Measurements from ENCODE around the gene HAPSTR1. TPM values are rescaled to one million over a fixed set of nuclear protein-coding genes. Genes with fewer than 3 reads are reported as not detected.

HAPSTR1 gene
- total and polyA plus RNA-seq, 2 donors (not counting 3 experiments of a cell fraction or from before 2014, with no cell fraction given), result 15.7 to 63.7 TPM

DNA sequence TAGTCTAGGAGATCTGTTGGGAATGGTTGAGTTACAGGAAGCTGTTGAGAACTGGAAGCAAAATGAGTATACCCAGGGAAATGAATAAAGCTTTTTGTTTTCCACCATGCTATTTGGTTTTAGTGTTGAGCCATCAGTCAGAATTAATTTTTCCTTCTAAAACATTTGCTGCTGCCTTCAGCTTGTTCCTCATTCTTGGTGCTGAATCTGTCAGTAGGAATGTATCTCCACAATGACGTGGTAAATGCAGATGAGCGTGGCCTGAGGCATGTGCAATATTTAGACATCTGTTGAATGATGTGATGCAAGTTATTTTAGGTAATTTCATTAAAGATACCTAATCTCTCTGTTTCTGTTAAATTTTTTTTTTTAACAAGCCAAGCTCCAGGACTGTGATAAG, 10.9 kb downstream of the HAPSTR1 start:
- Histone ChIP-seq H3K79me2 (ENCODE audit: control insufficient read depth, insufficient read depth, low read length) (peaks cover 100% of the 10 kb centered on the region), H3K9ac (replicated peaks; ENCODE audit: extremely low read depth, insufficient read depth, low read length) (no peak overlapping the region), H3K9me1 (replicated peaks; ENCODE audit: control insufficient read depth, extremely low read depth, insufficient read depth, low read length) (no peaks in the 10 kb centered on the region), H3K4me1 (ENCODE audit: control insufficient read depth, extremely low read depth, insufficient read depth, low read length) (peaks cover 10% of the 10 kb centered on the region), H4K20me1 (replicated peaks; ENCODE audit: control insufficient read depth, extremely low read depth, insufficient read depth, low read length) (peaks cover 49% of the 10 kb centered on the region), H3K27me3 (ENCODE audit: control insufficient read depth in 2 of 2, insufficient read depth in 2 of 2, low read length in 2 of 2) (no peaks in the 10 kb centered on the region), H3K4me2 (ENCODE audit: insufficient read depth, low read length) (no peak overlapping the region), H3K9me3 (replicated peaks; ENCODE audit: control insufficient read depth, insufficient read depth, low read length) (no peaks in the 10 kb centered on the region), H3K27ac (ENCODE audit: insufficient read depth, low read depth, low read length) (no peak overlapping the region), H2AFZ (ENCODE audit: low read depth, low read length) (no peak overlapping the region), H3K4me3 (replicated peaks in 1 of 3; ENCODE audit: insufficient read depth in 1 of 3, low read depth in 1 of 3, low read length in 3 of 3) (no peak overlapping the region), H3K36me3 (ENCODE audit: control insufficient read depth in 2 of 2, extremely low read depth in 1 of 2, insufficient read depth in 2 of 2, low read length in 2 of 2) (peaks cover 28 to 52% of the 10 kb centered on the region in 2 experiments)
- DNase-seq (ENCODE audit: low read depth, low spot score), result no peak
- no peak for FAIRE-seq
- intact Hi-C loops (cut with micrococcal nuclease), result no loop called here
- ChIA-PET POLR2A (interaction anchor here (0.6 to 1.4 kb wide), 3 partner anchors 8 to 144 kb away, joined by 3 to 9 read pairs (median 3); partner anchors contain the start of gene HAPSTR1), CTCF (interaction anchor here (0.6 to 2.0 kb wide), 8 partner anchors 8 to 94 kb away, joined by 3 to 9 read pairs (median 4); no protein-coding TSS in a partner anchor)
- TF ChIP-seq JUN (IDR thresholded peaks at IDR 0.05; ENCODE audit: borderline replicate concordance, insufficient read depth, insufficient read length, low read depth) (no peak), POLR2A (IDR thresholded peaks at IDR 0.05; ENCODE audit: low read depth, low read length) (no peak), POLR2AphosphoS5 (IDR thresholded peaks at IDR 0.05; ENCODE audit: insufficient read depth, low read depth, low read length) (no peak), GATA2 (IDR thresholded peaks at IDR 0.05; ENCODE audit: insufficient read depth, insufficient read length, low read depth, low read length) (no peak), FOS (IDR thresholded peaks at IDR 0.05; ENCODE audit: borderline replicate concordance, insufficient read depth, low read length) (no peak), MYC (IDR thresholded peaks at IDR 0.05; ENCODE audit: low read depth, low read length) (no peak), EZH2 (IDR thresholded peaks at IDR 0.05; ENCODE audit: borderline replicate concordance, low read depth, low read length, severe bottlenecking) (no peak)
- TF ChIP-seq, protein P1, sequence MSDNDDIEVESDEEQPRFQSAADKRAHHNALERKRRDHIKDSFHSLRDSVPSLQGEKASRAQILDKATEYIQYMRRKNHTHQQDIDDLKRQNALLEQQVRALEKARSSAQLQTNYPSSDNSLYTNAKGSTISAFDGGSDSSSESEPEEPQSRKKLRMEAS (IDR thresholded peaks at IDR 0.05; ENCODE audit: insufficient read depth, insufficient read length), result no peak
- TF ChIP-seq, protein P2, sequence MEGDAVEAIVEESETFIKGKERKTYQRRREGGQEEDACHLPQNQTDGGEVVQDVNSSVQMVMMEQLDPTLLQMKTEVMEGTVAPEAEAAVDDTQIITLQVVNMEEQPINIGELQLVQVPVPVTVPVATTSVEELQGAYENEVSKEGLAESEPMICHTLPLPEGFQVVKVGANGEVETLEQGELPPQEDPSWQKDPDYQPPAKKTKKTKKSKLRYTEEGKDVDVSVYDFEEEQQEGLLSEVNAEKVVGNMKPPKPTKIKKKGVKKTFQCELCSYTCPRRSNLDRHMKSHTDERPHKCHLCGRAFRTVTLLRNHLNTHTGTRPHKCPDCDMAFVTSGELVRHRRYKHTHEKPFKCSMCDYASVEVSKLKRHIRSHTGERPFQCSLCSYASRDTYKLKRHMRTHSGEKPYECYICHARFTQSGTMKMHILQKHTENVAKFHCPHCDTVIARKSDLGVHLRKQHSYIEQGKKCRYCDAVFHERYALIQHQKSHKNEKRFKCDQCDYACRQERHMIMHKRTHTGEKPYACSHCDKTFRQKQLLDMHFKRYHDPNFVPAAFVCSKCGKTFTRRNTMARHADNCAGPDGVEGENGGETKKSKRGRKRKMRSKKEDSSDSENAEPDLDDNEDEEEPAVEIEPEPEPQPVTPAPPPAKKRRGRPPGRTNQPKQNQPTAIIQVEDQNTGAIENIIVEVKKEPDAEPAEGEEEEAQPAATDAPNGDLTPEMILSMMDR (IDR thresholded peaks at IDR 0.05; ENCODE audit: extremely low read depth in 1 of 2, insufficient read depth in 1 of 2, low read depth in 1 of 2, low read length in 2 of 2), result no peak
- dilution Hi-C loops (cut with MboI; ENCODE audit: extremely low pct_ligation_motif_present, low sequenced_read_pairs), result no loop called here
- BruUV-seq (replicated peaks), result no TSS peak
